ENCODE data around the gene KRT20.

GRCh38 chr17:40852364-40852763 lies 32.7 kb downstream of the KRT20 start:
- TF ChIP-seq, protein P1, sequence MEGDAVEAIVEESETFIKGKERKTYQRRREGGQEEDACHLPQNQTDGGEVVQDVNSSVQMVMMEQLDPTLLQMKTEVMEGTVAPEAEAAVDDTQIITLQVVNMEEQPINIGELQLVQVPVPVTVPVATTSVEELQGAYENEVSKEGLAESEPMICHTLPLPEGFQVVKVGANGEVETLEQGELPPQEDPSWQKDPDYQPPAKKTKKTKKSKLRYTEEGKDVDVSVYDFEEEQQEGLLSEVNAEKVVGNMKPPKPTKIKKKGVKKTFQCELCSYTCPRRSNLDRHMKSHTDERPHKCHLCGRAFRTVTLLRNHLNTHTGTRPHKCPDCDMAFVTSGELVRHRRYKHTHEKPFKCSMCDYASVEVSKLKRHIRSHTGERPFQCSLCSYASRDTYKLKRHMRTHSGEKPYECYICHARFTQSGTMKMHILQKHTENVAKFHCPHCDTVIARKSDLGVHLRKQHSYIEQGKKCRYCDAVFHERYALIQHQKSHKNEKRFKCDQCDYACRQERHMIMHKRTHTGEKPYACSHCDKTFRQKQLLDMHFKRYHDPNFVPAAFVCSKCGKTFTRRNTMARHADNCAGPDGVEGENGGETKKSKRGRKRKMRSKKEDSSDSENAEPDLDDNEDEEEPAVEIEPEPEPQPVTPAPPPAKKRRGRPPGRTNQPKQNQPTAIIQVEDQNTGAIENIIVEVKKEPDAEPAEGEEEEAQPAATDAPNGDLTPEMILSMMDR (conservative IDR thresholded peaks at IDR 0.05; ENCODE audit: low read length): no peak
- TF ChIP-seq EZH2phosphoT487 (IDR thresholded peaks at IDR 0.05; ENCODE audit: borderline replicate concordance, low read depth, low read length): no peak
